ENCODE results near the gene PLA2G7. TPM values are rescaled to one million over a fixed set of nuclear protein-coding genes. Genes with fewer than 3 reads are reported as not detected.

Gene PLA2G7
- total RNA-seq, 1 experiment from 2014 or later: 2.3 TPM

- POLR2A ChIA-PET: interaction anchor here (0.5 kb wide), 1 partner anchor 576 kb away, joined by 7 read pairs; no protein-coding TSS in a partner anchor
- H3K27ac Mint-ChIP-seq: no peak overlapping the region
- peaks cover 4% of the 10 kb centered on the region for H3K4me1 Mint-ChIP-seq
- ATAC-seq (no peak), DNase-seq (ENCODE audit: low spot score) (no peak)
- no peak for TF ChIP-seq AFF4 (CRISPR knock-in tag; IDR thresholded peaks at IDR 0.05; ENCODE audit: borderline replicate concordance)
- TF ChIP-seq TEAD1 (CRISPR knock-in tag; IDR thresholded peaks at IDR 0.05): no peak
- TF ChIP-seq USF1 (CRISPR knock-in tag; IDR thresholded peaks at IDR 0.05): no peak
- TF ChIP-seq PRRX2 (CRISPR knock-in tag; IDR thresholded peaks at IDR 0.05): no peak
- no peak for TF ChIP-seq PREB (CRISPR knock-in tag; IDR thresholded peaks at IDR 0.05; ENCODE audit: borderline replicate concordance)
- TF ChIP-seq ATF2 (CRISPR knock-in tag; IDR thresholded peaks at IDR 0.05; ENCODE audit: borderline replicate concordance, low read depth): no peak
- TF ChIP-seq ZSCAN18 (CRISPR knock-in tag; IDR thresholded peaks at IDR 0.05): no peak
- TF ChIP-seq OVOL2 (CRISPR knock-in tag; IDR thresholded peaks at IDR 0.05; ENCODE audit: borderline replicate concordance): no peak
- TF ChIP-seq FOXK1 (CRISPR knock-in tag; IDR thresholded peaks at IDR 0.05): no peak
- no peak for TF ChIP-seq SMAD4 (CRISPR knock-in tag; IDR thresholded peaks at IDR 0.05)
- no peak for TF ChIP-seq JAZF1 (CRISPR knock-in tag; IDR thresholded peaks at IDR 0.05)
- TF ChIP-seq TP53 (CRISPR knock-in tag; IDR thresholded peaks at IDR 0.05): no peak
- TF ChIP-seq TEAD4 (CRISPR knock-in tag; IDR thresholded peaks at IDR 0.05): no peak
- TF ChIP-seq, protein P1, sequence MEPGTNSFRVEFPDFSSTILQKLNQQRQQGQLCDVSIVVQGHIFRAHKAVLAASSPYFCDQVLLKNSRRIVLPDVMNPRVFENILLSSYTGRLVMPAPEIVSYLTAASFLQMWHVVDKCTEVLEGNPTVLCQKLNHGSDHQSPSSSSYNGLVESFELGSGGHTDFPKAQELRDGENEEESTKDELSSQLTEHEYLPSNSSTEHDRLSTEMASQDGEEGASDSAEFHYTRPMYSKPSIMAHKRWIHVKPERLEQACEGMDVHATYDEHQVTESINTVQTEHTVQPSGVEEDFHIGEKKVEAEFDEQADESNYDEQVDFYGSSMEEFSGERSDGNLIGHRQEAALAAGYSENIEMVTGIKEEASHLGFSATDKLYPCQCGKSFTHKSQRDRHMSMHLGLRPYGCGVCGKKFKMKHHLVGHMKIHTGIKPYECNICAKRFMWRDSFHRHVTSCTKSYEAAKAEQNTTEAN (CRISPR knock-in tag; IDR thresholded peaks at IDR 0.05): no peak
- no peak for TF ChIP-seq TCF7 (CRISPR knock-in tag; IDR thresholded peaks at IDR 0.05; ENCODE audit: low read depth)
- TF ChIP-seq EMX1 (CRISPR knock-in tag; IDR thresholded peaks at IDR 0.05): no peak
- TF ChIP-seq RELA (CRISPR knock-in tag; IDR thresholded peaks at IDR 0.05; ENCODE audit: borderline replicate concordance): no peak
- TF ChIP-seq SOX15 (CRISPR knock-in tag; IDR thresholded peaks at IDR 0.05): no peak
- TF ChIP-seq, protein P2, sequence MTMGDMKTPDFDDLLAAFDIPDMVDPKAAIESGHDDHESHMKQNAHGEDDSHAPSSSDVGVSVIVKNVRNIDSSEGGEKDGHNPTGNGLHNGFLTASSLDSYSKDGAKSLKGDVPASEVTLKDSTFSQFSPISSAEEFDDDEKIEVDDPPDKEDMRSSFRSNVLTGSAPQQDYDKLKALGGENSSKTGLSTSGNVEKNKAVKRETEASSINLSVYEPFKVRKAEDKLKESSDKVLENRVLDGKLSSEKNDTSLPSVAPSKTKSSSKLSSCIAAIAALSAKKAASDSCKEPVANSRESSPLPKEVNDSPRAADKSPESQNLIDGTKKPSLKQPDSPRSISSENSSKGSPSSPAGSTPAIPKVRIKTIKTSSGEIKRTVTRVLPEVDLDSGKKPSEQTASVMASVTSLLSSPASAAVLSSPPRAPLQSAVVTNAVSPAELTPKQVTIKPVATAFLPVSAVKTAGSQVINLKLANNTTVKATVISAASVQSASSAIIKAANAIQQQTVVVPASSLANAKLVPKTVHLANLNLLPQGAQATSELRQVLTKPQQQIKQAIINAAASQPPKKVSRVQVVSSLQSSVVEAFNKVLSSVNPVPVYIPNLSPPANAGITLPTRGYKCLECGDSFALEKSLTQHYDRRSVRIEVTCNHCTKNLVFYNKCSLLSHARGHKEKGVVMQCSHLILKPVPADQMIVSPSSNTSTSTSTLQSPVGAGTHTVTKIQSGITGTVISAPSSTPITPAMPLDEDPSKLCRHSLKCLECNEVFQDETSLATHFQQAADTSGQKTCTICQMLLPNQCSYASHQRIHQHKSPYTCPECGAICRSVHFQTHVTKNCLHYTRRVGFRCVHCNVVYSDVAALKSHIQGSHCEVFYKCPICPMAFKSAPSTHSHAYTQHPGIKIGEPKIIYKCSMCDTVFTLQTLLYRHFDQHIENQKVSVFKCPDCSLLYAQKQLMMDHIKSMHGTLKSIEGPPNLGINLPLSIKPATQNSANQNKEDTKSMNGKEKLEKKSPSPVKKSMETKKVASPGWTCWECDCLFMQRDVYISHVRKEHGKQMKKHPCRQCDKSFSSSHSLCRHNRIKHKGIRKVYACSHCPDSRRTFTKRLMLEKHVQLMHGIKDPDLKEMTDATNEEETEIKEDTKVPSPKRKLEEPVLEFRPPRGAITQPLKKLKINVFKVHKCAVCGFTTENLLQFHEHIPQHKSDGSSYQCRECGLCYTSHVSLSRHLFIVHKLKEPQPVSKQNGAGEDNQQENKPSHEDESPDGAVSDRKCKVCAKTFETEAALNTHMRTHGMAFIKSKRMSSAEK (CRISPR knock-in tag; IDR thresholded peaks at IDR 0.05; ENCODE audit: borderline replicate concordance): no peak
- CTCF ChIA-PET: no interaction called here
- H3K4me3 Mint-ChIP-seq: no peak overlapping the region
- H3K9me3 Mint-ChIP-seq: peaks cover 6% of the 10 kb centered on the region
- no peaks in the 10 kb centered on the region; the same call in 1 of the 2 replicates for H3K36me3 Mint-ChIP-seq
- H3K27me3 Mint-ChIP-seq (ENCODE audit: low read depth): no peaks in the 10 kb centered on the region
Measured at GRCh38 chr6:46772762-46773161, 37.6 kb upstream of the PLA2G7 start.

All from WTC11 (cell line).